ENCODE results near the gene CDH26.
A peak's percentile ranks its signal among the peaks of the same experiment; 100 is the strongest.

The CDH26 gene

DNA sequence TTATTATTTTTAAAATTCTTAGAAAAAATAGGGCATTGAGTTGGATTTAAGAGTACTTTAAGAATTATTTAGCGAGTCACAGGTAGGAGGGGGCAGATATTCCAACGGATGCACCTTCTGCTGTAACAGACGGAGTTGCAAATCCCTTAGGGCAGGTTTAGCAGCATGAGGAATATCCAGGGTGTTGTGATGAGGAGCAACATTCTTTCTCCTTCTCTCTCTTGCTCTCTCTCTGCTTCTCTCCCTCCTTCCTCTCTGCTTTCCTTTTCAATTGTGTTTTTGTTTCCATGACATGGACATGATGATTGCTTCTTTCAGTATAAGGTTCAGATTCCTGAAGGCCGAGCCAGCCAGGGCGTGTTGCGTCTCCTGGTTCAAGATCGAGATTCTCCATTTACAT, 28.9 kb downstream of the CDH26 start:
- TF ChIP-seq, protein P1, sequence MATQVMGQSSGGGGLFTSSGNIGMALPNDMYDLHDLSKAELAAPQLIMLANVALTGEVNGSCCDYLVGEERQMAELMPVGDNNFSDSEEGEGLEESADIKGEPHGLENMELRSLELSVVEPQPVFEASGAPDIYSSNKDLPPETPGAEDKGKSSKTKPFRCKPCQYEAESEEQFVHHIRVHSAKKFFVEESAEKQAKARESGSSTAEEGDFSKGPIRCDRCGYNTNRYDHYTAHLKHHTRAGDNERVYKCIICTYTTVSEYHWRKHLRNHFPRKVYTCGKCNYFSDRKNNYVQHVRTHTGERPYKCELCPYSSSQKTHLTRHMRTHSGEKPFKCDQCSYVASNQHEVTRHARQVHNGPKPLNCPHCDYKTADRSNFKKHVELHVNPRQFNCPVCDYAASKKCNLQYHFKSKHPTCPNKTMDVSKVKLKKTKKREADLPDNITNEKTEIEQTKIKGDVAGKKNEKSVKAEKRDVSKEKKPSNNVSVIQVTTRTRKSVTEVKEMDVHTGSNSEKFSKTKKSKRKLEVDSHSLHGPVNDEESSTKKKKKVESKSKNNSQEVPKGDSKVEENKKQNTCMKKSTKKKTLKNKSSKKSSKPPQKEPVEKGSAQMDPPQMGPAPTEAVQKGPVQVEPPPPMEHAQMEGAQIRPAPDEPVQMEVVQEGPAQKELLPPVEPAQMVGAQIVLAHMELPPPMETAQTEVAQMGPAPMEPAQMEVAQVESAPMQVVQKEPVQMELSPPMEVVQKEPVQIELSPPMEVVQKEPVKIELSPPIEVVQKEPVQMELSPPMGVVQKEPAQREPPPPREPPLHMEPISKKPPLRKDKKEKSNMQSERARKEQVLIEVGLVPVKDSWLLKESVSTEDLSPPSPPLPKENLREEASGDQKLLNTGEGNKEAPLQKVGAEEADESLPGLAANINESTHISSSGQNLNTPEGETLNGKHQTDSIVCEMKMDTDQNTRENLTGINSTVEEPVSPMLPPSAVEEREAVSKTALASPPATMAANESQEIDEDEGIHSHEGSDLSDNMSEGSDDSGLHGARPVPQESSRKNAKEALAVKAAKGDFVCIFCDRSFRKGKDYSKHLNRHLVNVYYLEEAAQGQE (IDR thresholded peaks at IDR 0.05; ENCODE audit: low read depth), result no peak
- TF ChIP-seq TCF12 (IDR thresholded peaks at IDR 0.05; ENCODE audit: low read depth), result no peak
- TF ChIP-seq ZBTB7A (IDR thresholded peaks at IDR 0.05; ENCODE audit: low read depth), result no peak
- TF ChIP-seq, protein P2, sequence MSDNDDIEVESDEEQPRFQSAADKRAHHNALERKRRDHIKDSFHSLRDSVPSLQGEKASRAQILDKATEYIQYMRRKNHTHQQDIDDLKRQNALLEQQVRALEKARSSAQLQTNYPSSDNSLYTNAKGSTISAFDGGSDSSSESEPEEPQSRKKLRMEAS (IDR thresholded peaks at IDR 0.05), result no peak
- no peak for TF ChIP-seq CEBPB (IDR thresholded peaks at IDR 0.05)
- TF ChIP-seq CREB1 (IDR thresholded peaks at IDR 0.05; ENCODE audit: low read depth), result no peak
- TF ChIP-seq, protein P3, sequence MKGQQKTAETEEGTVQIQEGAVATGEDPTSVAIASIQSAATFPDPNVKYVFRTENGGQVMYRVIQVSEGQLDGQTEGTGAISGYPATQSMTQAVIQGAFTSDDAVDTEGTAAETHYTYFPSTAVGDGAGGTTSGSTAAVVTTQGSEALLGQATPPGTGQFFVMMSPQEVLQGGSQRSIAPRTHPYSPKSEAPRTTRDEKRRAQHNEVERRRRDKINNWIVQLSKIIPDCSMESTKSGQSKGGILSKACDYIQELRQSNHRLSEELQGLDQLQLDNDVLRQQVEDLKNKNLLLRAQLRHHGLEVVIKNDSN (IDR thresholded peaks at IDR 0.05), result no peak
- TF ChIP-seq EP300 (IDR thresholded peaks at IDR 0.05; ENCODE audit: borderline replicate concordance), result no peak

DNA sequence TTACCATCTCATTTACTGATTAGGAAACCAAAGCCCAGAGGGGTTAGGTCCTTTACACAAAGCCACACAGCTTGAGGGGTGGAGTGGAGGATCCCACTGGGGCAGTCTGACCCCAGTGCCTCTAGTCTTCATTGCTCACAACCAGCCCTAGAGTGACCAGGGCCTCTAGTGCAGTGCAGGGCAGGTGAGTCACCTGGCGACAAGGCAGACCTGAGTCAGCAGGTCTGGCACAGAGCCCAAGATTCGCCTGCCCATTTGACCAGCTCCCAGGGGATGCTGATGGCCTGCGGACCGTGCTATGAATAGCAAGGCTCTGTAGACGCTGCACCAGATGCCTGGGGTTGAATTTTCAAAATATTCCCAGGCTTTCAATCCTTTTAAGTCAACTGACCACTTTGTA, 29.9 kb downstream of the CDH26 start:
- no peak for TF ChIP-seq YY1 (IDR thresholded peaks at IDR 0.05; ENCODE audit: low read depth)
- TF ChIP-seq, protein P2 (IDR thresholded peaks at IDR 0.05), result no peak
- TF ChIP-seq, protein P1 (IDR thresholded peaks at IDR 0.05; ENCODE audit: low read depth), result no peak
- TF ChIP-seq RAD21 (IDR thresholded peaks at IDR 0.05; ENCODE audit: low read depth), result no peak
- TF ChIP-seq CEBPB (IDR thresholded peaks at IDR 0.05), result no peak
- TF ChIP-seq NFIC (IDR thresholded peaks at IDR 0.05), result peak; percentile 86
- TF ChIP-seq TEAD4 (IDR thresholded peaks at IDR 0.05), result no peak
- TF ChIP-seq TAF1 (IDR thresholded peaks at IDR 0.05; ENCODE audit: low read depth), result no peak
- TF ChIP-seq, protein P3 (IDR thresholded peaks at IDR 0.05), result peak; percentile 45; the same call in 1 of the 2 replicates
- TF ChIP-seq CREB1 (IDR thresholded peaks at IDR 0.05; ENCODE audit: low read depth), result no peak

DNA sequence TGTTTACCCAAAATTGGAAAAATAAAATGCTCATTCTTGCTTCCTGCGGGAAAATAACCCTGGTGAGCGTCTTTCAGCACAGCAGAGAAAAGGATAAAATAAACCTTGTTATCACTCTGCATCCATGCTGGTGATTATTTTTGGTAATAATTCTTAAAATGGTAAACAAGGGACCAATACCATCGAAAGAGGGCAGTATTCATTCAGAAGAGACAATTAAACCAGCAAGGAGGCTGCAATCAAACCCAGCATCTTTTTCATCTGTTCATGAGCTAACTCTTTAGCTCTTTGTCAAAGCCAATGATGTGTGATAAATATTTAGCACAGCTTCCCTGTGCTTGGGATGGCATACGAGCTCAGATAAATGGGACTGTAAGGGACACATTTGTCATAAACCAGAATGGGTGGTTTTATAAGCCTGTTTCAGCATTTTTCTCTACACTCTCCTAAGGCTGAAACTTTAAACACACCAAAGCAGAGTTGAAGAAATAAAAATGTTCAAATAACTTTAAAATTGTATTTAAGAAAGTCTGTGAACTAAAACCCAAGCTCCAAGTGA, 34.4 kb downstream of the CDH26 start:
- TF ChIP-seq, protein P2 (IDR thresholded peaks at IDR 0.05), result no peak
- TF ChIP-seq ZBTB7A (IDR thresholded peaks at IDR 0.05; ENCODE audit: low read depth) (no peak), YY1 (IDR thresholded peaks at IDR 0.05; ENCODE audit: low read depth) (no peak), TAF1 (IDR thresholded peaks at IDR 0.05; ENCODE audit: low read depth) (no peak), TCF12 (IDR thresholded peaks at IDR 0.05; ENCODE audit: low read depth) (no peak), CEBPB (IDR thresholded peaks at IDR 0.05) (no peak), CREB1 (IDR thresholded peaks at IDR 0.05; ENCODE audit: low read depth) (no peak), EGR1 (IDR thresholded peaks at IDR 0.05) (no peak), TEAD4 (IDR thresholded peaks at IDR 0.05) (no peak)
- TF ChIP-seq, protein P3 (IDR thresholded peaks at IDR 0.05), result no peak
- TF ChIP-seq, protein P1 (IDR thresholded peaks at IDR 0.05; ENCODE audit: low read depth), result no peak

DNA sequence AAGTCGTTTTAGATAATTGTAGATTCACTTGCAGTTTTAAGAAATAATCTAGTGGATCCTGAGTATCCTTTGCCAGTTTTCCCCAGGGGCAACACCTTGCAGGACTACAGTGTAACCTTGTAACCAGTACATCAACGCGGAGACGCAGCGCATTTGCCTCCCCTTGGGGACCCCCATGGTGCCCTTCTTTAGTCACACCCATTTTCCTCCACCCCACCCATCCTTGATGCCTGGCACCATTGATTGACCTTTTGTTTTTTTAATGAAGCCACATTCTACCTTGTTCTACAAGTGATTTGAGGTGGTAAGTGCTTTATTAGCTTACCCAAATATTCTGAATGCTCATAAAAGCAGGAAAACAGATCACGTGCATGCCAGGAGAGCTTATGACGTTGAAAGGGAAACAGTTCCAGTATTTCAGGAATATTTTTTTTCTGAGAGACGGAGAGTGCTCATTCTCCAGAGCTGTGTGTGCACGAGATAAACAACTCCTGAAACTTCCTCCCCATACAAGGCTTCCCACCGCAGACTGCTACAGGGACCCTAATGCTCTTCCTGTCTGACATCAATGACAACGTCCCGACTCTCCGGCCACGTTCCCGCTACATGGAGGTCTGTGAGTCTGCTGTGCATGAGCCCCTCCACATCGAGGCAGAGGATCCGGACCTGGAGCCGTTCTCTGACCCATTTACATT, 35.7 kb downstream of the CDH26 start:
- no peak for TF ChIP-seq CEBPB (IDR thresholded peaks at IDR 0.05)
- no peak for TF ChIP-seq CREB1 (IDR thresholded peaks at IDR 0.05; ENCODE audit: low read depth)
- TF ChIP-seq, protein P2 (IDR thresholded peaks at IDR 0.05), result no peak
- TF ChIP-seq YY1 (IDR thresholded peaks at IDR 0.05; ENCODE audit: low read depth), result no peak
- no peak for TF ChIP-seq NFIC (IDR thresholded peaks at IDR 0.05)
- TF ChIP-seq EP300 (IDR thresholded peaks at IDR 0.05; ENCODE audit: borderline replicate concordance), result no peak

All from Ishikawa (cell line).